ENCODE results near the gene MYMK. TPM values are rescaled to one million over a fixed set of nuclear protein-coding genes. Genes with fewer than 3 reads are reported as not detected.
A peak's percentile ranks its signal among the peaks of the same experiment; 100 is the strongest.

Gene MYMK, protein sequence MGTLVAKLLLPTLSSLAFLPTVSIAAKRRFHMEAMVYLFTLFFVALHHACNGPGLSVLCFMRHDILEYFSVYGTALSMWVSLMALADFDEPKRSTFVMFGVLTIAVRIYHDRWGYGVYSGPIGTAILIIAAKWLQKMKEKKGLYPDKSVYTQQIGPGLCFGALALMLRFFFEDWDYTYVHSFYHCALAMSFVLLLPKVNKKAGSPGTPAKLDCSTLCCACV
- not detected in 3 replicates for total RNA-seq

- H3K4me1 Mint-ChIP-seq = peaks cover 61% of the 10 kb centered on the region
- no peak for DNase-seq (ENCODE audit: low spot score in 2 of 2, unreplicated experiment in 2 of 2)
- no peaks in the 10 kb centered on the region for H3K27me3 Mint-ChIP-seq (ENCODE audit: low read depth)
- peak within 1 kb of the TSS; percentile 47 for H3K27ac Mint-ChIP-seq
- no peak within 1 kb of the TSS for H3K4me3 Mint-ChIP-seq
- no peaks in the 10 kb centered on the region for H3K36me3 Mint-ChIP-seq
- TF ChIP-seq, protein P1, sequence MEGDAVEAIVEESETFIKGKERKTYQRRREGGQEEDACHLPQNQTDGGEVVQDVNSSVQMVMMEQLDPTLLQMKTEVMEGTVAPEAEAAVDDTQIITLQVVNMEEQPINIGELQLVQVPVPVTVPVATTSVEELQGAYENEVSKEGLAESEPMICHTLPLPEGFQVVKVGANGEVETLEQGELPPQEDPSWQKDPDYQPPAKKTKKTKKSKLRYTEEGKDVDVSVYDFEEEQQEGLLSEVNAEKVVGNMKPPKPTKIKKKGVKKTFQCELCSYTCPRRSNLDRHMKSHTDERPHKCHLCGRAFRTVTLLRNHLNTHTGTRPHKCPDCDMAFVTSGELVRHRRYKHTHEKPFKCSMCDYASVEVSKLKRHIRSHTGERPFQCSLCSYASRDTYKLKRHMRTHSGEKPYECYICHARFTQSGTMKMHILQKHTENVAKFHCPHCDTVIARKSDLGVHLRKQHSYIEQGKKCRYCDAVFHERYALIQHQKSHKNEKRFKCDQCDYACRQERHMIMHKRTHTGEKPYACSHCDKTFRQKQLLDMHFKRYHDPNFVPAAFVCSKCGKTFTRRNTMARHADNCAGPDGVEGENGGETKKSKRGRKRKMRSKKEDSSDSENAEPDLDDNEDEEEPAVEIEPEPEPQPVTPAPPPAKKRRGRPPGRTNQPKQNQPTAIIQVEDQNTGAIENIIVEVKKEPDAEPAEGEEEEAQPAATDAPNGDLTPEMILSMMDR (IDR thresholded peaks at IDR 0.05; ENCODE audit: unreplicated experiment) = no peak
- no peaks in the 10 kb centered on the region for H3K9me3 Mint-ChIP-seq
Measured at GRCh38 chr9:133524679-133525228, at the start of gene MYMK. TSS of gene MYMK (minus strand) at chr9:133524959. CDS start at chr9:133524844, 115 bp downstream.

GRCh38 chr9:133573791-133574515 lies 49.2 kb upstream of the MYMK start:
- H3K27ac Mint-ChIP-seq = no peak overlapping the region

GRCh38 chr9:133572821-133573361 lies 48.1 kb upstream of the MYMK start:
- H3K27ac Mint-ChIP-seq = no peak overlapping the region

More at GRCh38 chr9:133573791-133574515, 49.2 kb upstream of the MYMK start:
- Mint-ChIP-seq H3K36me3 (no peaks in the 10 kb centered on the region), H3K4me1 (peaks cover 16% of the 10 kb centered on the region), H3K4me3 (no peak overlapping the region), H3K27me3 (ENCODE audit: low read depth) (no peaks in the 10 kb centered on the region), H3K9me3 (no peaks in the 10 kb centered on the region)
- TF ChIP-seq, protein P1 (IDR thresholded peaks at IDR 0.05; ENCODE audit: unreplicated experiment) = no peak
- no peak for DNase-seq (ENCODE audit: low spot score in 2 of 2, unreplicated experiment in 2 of 2)

GRCh38 chr9:133571896-133572595 lies 47.3 kb upstream of the MYMK start:
- TF ChIP-seq, protein P1 (IDR thresholded peaks at IDR 0.05; ENCODE audit: unreplicated experiment) = no peak
- Mint-ChIP-seq H3K4me1 (peaks cover 17% of the 10 kb centered on the region), H3K27me3 (ENCODE audit: low read depth) (no peaks in the 10 kb centered on the region)

More at GRCh38 chr9:133572821-133573361, 48.1 kb upstream of the MYMK start:
- no peak for DNase-seq (ENCODE audit: low spot score in 2 of 2, unreplicated experiment in 2 of 2)
- H3K4me3 Mint-ChIP-seq = no peak overlapping the region
- no peaks in the 10 kb centered on the region for H3K36me3 Mint-ChIP-seq
- peaks cover 14% of the 10 kb centered on the region for H3K4me1 Mint-ChIP-seq
- TF ChIP-seq, protein P1 (IDR thresholded peaks at IDR 0.05; ENCODE audit: unreplicated experiment) = no peak
- H3K27me3 Mint-ChIP-seq (ENCODE audit: low read depth) = no peaks in the 10 kb centered on the region
- H3K9me3 Mint-ChIP-seq = no peaks in the 10 kb centered on the region

GRCh38 chr9:133571391-133571890 lies 46.7 kb upstream of the MYMK start:
- H3K27me3 Mint-ChIP-seq (ENCODE audit: low read depth) = no peaks in the 10 kb centered on the region
- no peak for DNase-seq (ENCODE audit: low spot score in 2 of 2, unreplicated experiment in 2 of 2)
- H3K27ac Mint-ChIP-seq = no peak overlapping the region
- H3K4me1 Mint-ChIP-seq = peaks cover 11% of the 10 kb centered on the region
- H3K36me3 Mint-ChIP-seq = no peaks in the 10 kb centered on the region
- H3K9me3 Mint-ChIP-seq = no peaks in the 10 kb centered on the region
- H3K4me3 Mint-ChIP-seq = no peak overlapping the region
- TF ChIP-seq, protein P1 (IDR thresholded peaks at IDR 0.05; ENCODE audit: unreplicated experiment) = no peak

More at GRCh38 chr9:133571896-133572595, 47.3 kb upstream of the MYMK start:
- no peaks in the 10 kb centered on the region for H3K36me3 Mint-ChIP-seq
- no peak overlapping the region for H3K4me3 Mint-ChIP-seq
- DNase-seq (ENCODE audit: low spot score in 2 of 2, unreplicated experiment in 2 of 2) = no peak
- no peaks in the 10 kb centered on the region for H3K9me3 Mint-ChIP-seq
- H3K27ac Mint-ChIP-seq = no peak overlapping the region
